Lung (tissue), 12 donors: ENCODE measurements around the gene TRIM13. TPM values are rescaled to one million over a fixed set of nuclear protein-coding genes. Genes with fewer than 3 reads are reported as not detected.
"Not testable (repeated sequence)": the region's sequence is repeated elsewhere in the genome, so short reads cannot be mapped to it uniquely, and the experiment has no call there.

ENCODE experiments used
- ATAC-seq: fragments of 200-7000 bp; cut with Tn5 transposase; one replicate; pipeline ENCODE4 v1.9.1; 2020; ENCODE audit warnings: moderate number of reproducible peaks; ENCODE audit not compliant: insufficient read depth, low FRiP score
- DNase-seq, 3 donors: peaks; one replicate each; pipeline ENCODE4 v3.0.0-alpha.2; 2013 to 2017
- H3K27ac ChIP-seq, 2 donors: one replicate each; pipeline ENCODE4 v1.5.1; 2013; ENCODE audit warnings: mild to moderate bottlenecking in 2 of 2, moderate library complexity in 2 of 2, control low read depth in 1 of 2, inconsistent platforms in 1 of 2, low read depth in 1 of 2, low read length in 1 of 2
- H3K27me3 ChIP-seq, 3 donors: one replicate each; pipeline ENCODE4 v1.5.1; 2013; ENCODE audit warnings: low read length in 2 of 3; ENCODE audit not compliant: control insufficient read depth in 3 of 3, insufficient read depth in 3 of 3
- H3K36me3 ChIP-seq, 4 donors: one replicate each; pipeline ENCODE4 v1.5.1; 2013; ENCODE audit warnings: low read length in 4 of 4, mild to moderate bottlenecking in 1 of 4, moderate library complexity in 1 of 4; ENCODE audit not compliant: control insufficient read depth in 4 of 4, insufficient read depth in 4 of 4
- H3K4me1 ChIP-seq, 5 donors: one replicate each; pipeline ENCODE4 v1.5.1; 2013; ENCODE audit warnings: low read length in 5 of 5, mild to moderate bottlenecking in 2 of 5, moderate library complexity in 1 of 5; ENCODE audit not compliant: control insufficient read depth in 5 of 5, insufficient read depth in 5 of 5
- H3K4me3 ChIP-seq: one replicate; pipeline ENCODE4 v1.5.1; 2013; ENCODE audit warnings: mild to moderate bottlenecking, control low read depth, moderate library complexity
- H3K9ac ChIP-seq, 2 donors: one replicate each; pipeline ENCODE4 v1.5.1; 2013; ENCODE audit warnings: low read length in 2 of 2, control low read depth in 1 of 2; ENCODE audit not compliant: insufficient read depth in 1 of 2
- H3K9me3 ChIP-seq, 4 donors: one replicate each; pipeline ENCODE4 v1.5.1; 2013; ENCODE audit warnings: low read length in 3 of 4, mild to moderate bottlenecking in 1 of 4, moderate library complexity in 1 of 4; ENCODE audit not compliant: control insufficient read depth in 4 of 4, insufficient read depth in 3 of 4
- CTCF ChIP-seq: IDR thresholded peaks from 2 replicates; pipeline ENCODE4 v1.5.1; 2012; ENCODE audit warnings: mild to moderate bottlenecking; ENCODE audit errors: control extremely low read depth, extremely low read depth
- WGBS, 2 donors: extraction: QIAGEN DNeasy Blood & Tissue Kit; methylation state at CpG; one replicate each; pipeline ENCODE4 v1.1.7; 2013; 5-methylcytosine and 5-hydroxymethylcytosine counted together
- polyA plus RNA-seq, 2 donors: library from polyadenylated mRNA; stranded (reverse); fragments of 200-250 nt; gene quantifications; one replicate each; pipeline ENCODE4 v1.2.1, GENCODE V29; 2013
- total RNA-seq, 2 donors: library from RNA; depleted of rRNA in 1 of 2; stranded (reverse); fragments of >200 nt in 1 of 2; gene quantifications; one replicate each; pipeline ENCODE4 v1.2.1, GENCODE V29; 2014 to 2021
- donor health status: control.
- donor health status: control.
- donor health status: Bipolar disorder and iron deficiency.
- donor health status: healthy.
- donor health status: DM: yes; HTN: yes; CAD: no.

Gene TRIM13
- total and polyA plus RNA-seq, 4 donors = 14.9 to 45.4 (median 30.2) TPM

DNA sequence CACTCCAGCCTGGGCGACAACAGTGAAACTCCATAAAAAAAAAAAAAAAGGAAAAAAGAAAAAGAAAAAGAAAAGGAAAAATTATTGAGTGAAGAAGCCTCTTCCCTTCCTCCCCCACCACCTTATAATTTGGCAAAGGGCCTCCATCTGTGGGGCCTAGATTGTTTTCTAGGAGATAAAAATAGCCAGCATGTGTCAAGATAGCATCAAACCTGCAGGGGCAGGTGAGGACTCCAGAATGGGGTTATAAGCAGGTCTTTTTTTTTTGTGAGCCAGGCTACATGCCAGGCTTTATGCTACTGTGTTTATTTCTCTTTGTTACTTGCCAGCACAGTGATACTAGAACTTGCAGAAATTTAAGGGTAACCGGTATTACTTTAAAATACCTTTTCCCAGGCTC lies 11.7 kb upstream of the TRIM13 start:
- TF ChIP-seq CTCF = no peak
- no peak for DNase-seq
- H3K4me1 ChIP-seq = no peaks in the 10 kb centered on the region
- H3K9ac ChIP-seq = no peak overlapping the region
- no peak overlapping the region for H3K27ac ChIP-seq
- peaks cover 0 to 5% (median 0%) of the 10 kb centered on the region in 4 donors for H3K36me3 ChIP-seq
- 86 to 91% methylated on average over 2 of the region's 2 CpGs for WGBS, 2 donors
- no peaks in the 10 kb centered on the region for H3K9me3 ChIP-seq
- no peak overlapping the region for H3K4me3 ChIP-seq
- ATAC-seq = no peak
- H3K27me3 ChIP-seq = no peaks in the 10 kb centered on the region

GRCh38 chr13:49986471-49986870 lies 10.4 kb upstream of the TRIM13 start:
- Histone ChIP-seq H3K27me3 (no peaks in the 10 kb centered on the region), H3K36me3 (peaks cover 0 to 6% (median 2%) of the 10 kb centered on the region in 4 donors), H3K9me3 (no peaks in the 10 kb centered on the region), H3K9ac (no peak overlapping the region), H3K27ac (no peak overlapping the region), H3K4me3 (no peak overlapping the region), H3K4me1 (peaks cover 0 to 1% (median 0%) of the 10 kb centered on the region in 5 donors)
- TF ChIP-seq CTCF = no peak
- 80 to 87% methylated on average over 7 of the region's 7 CpGs for WGBS, 2 donors
- no peak for ATAC-seq
- no peak for DNase-seq

GRCh38 chr13:49990612-49991011 lies 6.2 kb upstream of the TRIM13 start:
- not testable (repeated sequence) for H3K9me3 ChIP-seq, H3K9ac ChIP-seq, H3K36me3 ChIP-seq, H3K27ac ChIP-seq, H3K4me1 ChIP-seq, H3K27me3 ChIP-seq, ATAC-seq, DNase-seq, H3K4me3 ChIP-seq
- WGBS, 2 donors = 85 to 94% methylated on average over 6 of the region's 6 CpGs

DNA sequence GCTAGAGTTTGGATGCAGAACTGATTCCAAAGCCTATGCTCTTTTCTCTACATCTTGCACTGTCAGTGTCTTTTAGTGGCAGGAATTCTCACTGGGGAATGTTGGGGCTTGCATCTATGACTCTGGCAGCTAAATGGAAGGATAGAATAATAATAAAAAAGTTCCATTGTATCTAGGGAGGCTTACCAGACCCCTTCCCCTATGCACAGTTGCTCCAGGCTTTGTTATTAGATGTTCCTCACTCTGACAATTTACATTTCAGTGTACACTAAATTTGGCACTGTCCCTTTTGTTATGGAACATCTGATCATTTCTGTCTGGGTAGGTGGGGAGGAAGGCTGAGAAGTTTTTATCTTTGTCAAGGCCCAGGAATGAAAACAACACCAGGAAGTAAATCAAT lies 3.7 kb upstream of the TRIM13 start:
- ATAC-seq (no peak), DNase-seq (no peak)
- peaks cover 0 to 11% (median 3%) of the 10 kb centered on the region in 5 donors for H3K4me1 ChIP-seq
- H3K36me3 ChIP-seq = peaks cover 0 to 6% (median 2%) of the 10 kb centered on the region in 4 donors
- H3K27me3 ChIP-seq = no peaks in the 10 kb centered on the region
- no peaks in the 10 kb centered on the region for H3K9me3 ChIP-seq
- no peak overlapping the region for H3K27ac ChIP-seq
- no peak overlapping the region for H3K4me3 ChIP-seq
- TF ChIP-seq CTCF = no peak
- no peak overlapping the region for H3K9ac ChIP-seq
